GM19467 (cell line): Measurements from ENCODE around the gene BEST2.

Source experiments
- ATAC-seq: cut with Tn5 transposase; IDR thresholded peaks from one replicate; pipeline ENCODE4 v1.9.1; 2021; ENCODE audit warnings: mild to moderate bottlenecking, moderate library complexity; ENCODE audit not compliant: unreplicated experiment

BEST2 gene

GRCh38 chr19:12785431-12786031 is 33.9 kb downstream of the BEST2 start:
- no peak for ATAC-seq

- ATAC-seq = no peak
These were observed 34.7 kb downstream of the BEST2 start for GRCh38 chr19:12786141-12786870.

GRCh38 chr19:12786952-12787351 is 35.4 kb downstream of the BEST2 start:
- no peak for ATAC-seq

- ATAC-seq = no peak
These were observed 35.9 kb downstream of the BEST2 start for GRCh38 chr19:12787458-12787857.

GRCh38 chr19:12788042-12788681 is 36.6 kb downstream of the BEST2 start:
- no peak for ATAC-seq

GRCh38 chr19:12788682-12789097 is 37.1 kb downstream of the BEST2 start:
- ATAC-seq = no peak

GRCh38 chr19:12789098-12789903 is 37.7 kb downstream of the BEST2 start:
- no peak for ATAC-seq

- peak; percentile 39 for ATAC-seq
These were observed 38.5 kb downstream of the BEST2 start for GRCh38 chr19:12789904-12790619.

GRCh38 chr19:12790628-12791344 is 39.2 kb downstream of the BEST2 start:
- ATAC-seq = no peak

- ATAC-seq = peak; percentile 25
These were observed 39.9 kb downstream of the BEST2 start, which contains the start of gene JUNB for GRCh38 chr19:12791345-12792050. JUNB (plus strand) TSS chr19:12791486; CDS start chr19:12791772, 286 bp downstream.

- no peak for ATAC-seq
These were observed 40.7 kb downstream of the BEST2 start for GRCh38 chr19:12792051-12792852.

GRCh38 chr19:12792853-12793289 is 41.3 kb downstream of the BEST2 start:
- ATAC-seq = no peak

- ATAC-seq = peak; percentile 30
These were observed 42.0 kb downstream of the BEST2 start for GRCh38 chr19:12793290-12794195.

GRCh38 chr19:12794196-12794941 is 42.8 kb downstream of the BEST2 start:
- no peak for ATAC-seq

- ATAC-seq = no peak
These were observed 43.4 kb downstream of the BEST2 start for GRCh38 chr19:12794971-12795381.
